SU-DHL-6 (cell line): ENCODE results near the gene ABRACL.
A peak's percentile ranks its signal among the peaks of the same experiment; 100 is the strongest.

ENCODE experiments used
- H2AFZ ChIP-seq: fragments of 200-600 bp; sonication (generic); 2 replicates; pipeline ENCODE4 v1.6.1; 2014; ENCODE audit warnings: low read depth, mild to moderate bottlenecking, moderate library complexity, mixed read lengths, antibody characterized with exemption, low read length; ENCODE audit not compliant: severe bottlenecking
- H3F3A ChIP-seq: fragments of 200-600 bp; shearing (Covaris generic); 2 replicates; pipeline ENCODE4 v1.6.0; 2016; ENCODE audit warnings: antibody characterized with exemption, mild to moderate bottlenecking; ENCODE audit not compliant: insufficient read depth
- H3K27ac ChIP-seq: fragments of 200-600 bp; sonication (generic); 2 replicates; pipeline ENCODE4 v1.5.1; 2016; ENCODE audit warnings: low read depth, mild to moderate bottlenecking, low read length, moderate library complexity, mixed read lengths
- H3K27me3 ChIP-seq: fragments of 200-600 bp; sonication (generic), shearing (Covaris generic); 2 replicates; pipeline ENCODE4 v1.6.0; 2014; ENCODE audit warnings: mild to moderate bottlenecking, low read length
- H3K36me3 ChIP-seq: fragments of 200-600 bp; sonication (generic); 2 replicates; pipeline ENCODE4 v1.6.1; 2014; ENCODE audit warnings: mild to moderate bottlenecking, low read length, mixed read lengths
- H3K4me2 ChIP-seq: fragments of 300-600, 200-600 bp; shearing (Covaris generic), sonication (generic); 2 replicates; pipeline ENCODE4 v1.6.0; 2014; ENCODE audit warnings: low read length, low read depth, mild to moderate bottlenecking; ENCODE audit not compliant: poor library complexity, severe bottlenecking
- H3K4me3 ChIP-seq: fragments of 200-600 bp; sonication (generic); 2 replicates; pipeline ENCODE4 v1.5.1; 2014; ENCODE audit warnings: antibody characterized with exemption, low read length, mild to moderate bottlenecking, mixed read lengths; ENCODE audit not compliant: insufficient read depth, poor library complexity, severe bottlenecking
- H3K79me2 ChIP-seq: fragments of 200-600 bp; sonication (generic); 2 replicates; pipeline ENCODE4 v1.6.1; 2014; ENCODE audit warnings: mild to moderate bottlenecking, low read length, moderate library complexity; ENCODE audit not compliant: insufficient read depth
- H3K9ac ChIP-seq: fragments of 200-600 bp; sonication (generic); 2 replicates; pipeline ENCODE4 v1.7.0; 2014; ENCODE audit warnings: mild to moderate bottlenecking, low read length
- H3K9me2 ChIP-seq: fragments of 200-600 bp; sonication (generic); replicated peaks from 2 replicates; pipeline ENCODE4 v1.6.1; 2014; ENCODE audit warnings: low read length; ENCODE audit not compliant: insufficient read depth
- H3K9me3 ChIP-seq: fragments of 200-600 bp; sonication (generic); 2 replicates; pipeline ENCODE4 v1.6.1; 2014; ENCODE audit warnings: low read length, mixed read lengths; ENCODE audit not compliant: insufficient read depth
- H4K20me1 ChIP-seq: fragments of 200-600 bp; sonication (generic); 2 replicates; pipeline ENCODE4 v1.6.1; 2014; ENCODE audit warnings: low read depth, mild to moderate bottlenecking, antibody characterized with exemption, low read length, moderate library complexity, mixed read lengths
- EZH2phosphoT487 ChIP-seq: fragments of 200-600 bp; sonication (generic), shearing (Covaris generic); conservative IDR thresholded peaks from 2 replicates; pipeline ENCODE4 v1.6.1; 2018; ENCODE audit warnings: mild to moderate bottlenecking, antibody characterized with exemption, low read length, moderate library complexity, mixed read lengths
- TF ChIP-seq, protein P1 (sequence below): fragments of 200-600 bp; sonication (generic); IDR thresholded peaks from one replicate; pipeline ENCODE4 v1.5.1; 2017; ENCODE audit warnings: antibody characterized with exemption, mild to moderate bottlenecking, low read length, moderate library complexity; ENCODE audit not compliant: insufficient read depth, poor library complexity, severe bottlenecking

Gene ABRACL

DNA sequence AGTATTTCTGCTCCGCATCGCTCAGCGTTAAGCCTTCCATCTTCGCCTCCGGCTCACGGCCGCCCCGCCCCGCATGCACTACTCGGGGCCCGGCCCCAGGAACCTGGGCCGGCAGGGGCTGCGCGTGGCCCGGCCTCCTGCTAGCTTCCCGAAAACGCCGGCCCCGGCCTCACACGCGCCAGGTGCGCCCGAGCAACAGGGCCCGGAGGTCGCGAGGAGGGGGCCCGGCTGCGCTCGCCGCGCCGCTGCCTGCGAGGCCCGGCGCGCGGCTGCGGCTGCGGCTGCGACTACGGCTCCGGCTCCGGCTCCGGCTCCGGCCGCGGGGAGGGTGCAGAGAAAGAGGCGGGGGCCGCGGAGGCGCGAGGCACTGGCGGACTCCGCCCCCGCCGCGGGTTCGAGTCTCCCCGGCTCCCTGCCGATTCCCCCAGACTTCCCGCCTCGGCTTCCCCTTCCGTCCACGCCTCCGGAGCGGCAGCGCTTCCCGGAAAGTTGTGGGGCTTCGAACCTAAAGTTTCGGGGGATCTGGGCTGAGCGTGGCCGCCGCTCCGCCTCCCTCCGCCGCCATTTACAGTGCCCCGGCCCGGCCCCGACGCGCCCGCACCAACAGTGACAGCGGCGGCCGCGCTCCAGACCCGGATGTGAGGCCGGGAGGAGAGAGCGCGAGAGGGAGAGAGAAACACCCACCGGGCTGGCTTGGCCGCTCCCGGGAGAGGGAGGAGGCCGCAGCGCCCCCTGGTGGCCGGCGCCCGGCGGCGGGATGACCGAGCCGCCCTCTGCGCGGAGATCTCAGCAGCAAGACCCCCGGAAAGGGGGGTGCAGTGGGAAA is 40.7 kb upstream of the ABRACL start, which contains the start of gene REPS1:
TSS of gene REPS1 (minus strand) at position 611 of the 826 bp plus-strand sequence. CDS start at position 40, 571 bp downstream.
- H3K27me3 ChIP-seq, result no peaks in the 10 kb centered on the region; the same call in 1 of the 2 replicates
- peak within 1 kb of the TSS; percentile 41; the same call in 1 of the 2 replicates for H3K27ac ChIP-seq
- peaks cover 10% of the 10 kb centered on the region; the same call in 1 of the 2 replicates for H4K20me1 ChIP-seq
- H3K4me2 ChIP-seq, result peak within 1 kb of the TSS; percentile 73
- H2AFZ ChIP-seq, result peak within 1 kb of the TSS; percentile 65
- TF ChIP-seq, protein P1, sequence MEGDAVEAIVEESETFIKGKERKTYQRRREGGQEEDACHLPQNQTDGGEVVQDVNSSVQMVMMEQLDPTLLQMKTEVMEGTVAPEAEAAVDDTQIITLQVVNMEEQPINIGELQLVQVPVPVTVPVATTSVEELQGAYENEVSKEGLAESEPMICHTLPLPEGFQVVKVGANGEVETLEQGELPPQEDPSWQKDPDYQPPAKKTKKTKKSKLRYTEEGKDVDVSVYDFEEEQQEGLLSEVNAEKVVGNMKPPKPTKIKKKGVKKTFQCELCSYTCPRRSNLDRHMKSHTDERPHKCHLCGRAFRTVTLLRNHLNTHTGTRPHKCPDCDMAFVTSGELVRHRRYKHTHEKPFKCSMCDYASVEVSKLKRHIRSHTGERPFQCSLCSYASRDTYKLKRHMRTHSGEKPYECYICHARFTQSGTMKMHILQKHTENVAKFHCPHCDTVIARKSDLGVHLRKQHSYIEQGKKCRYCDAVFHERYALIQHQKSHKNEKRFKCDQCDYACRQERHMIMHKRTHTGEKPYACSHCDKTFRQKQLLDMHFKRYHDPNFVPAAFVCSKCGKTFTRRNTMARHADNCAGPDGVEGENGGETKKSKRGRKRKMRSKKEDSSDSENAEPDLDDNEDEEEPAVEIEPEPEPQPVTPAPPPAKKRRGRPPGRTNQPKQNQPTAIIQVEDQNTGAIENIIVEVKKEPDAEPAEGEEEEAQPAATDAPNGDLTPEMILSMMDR, result peak; percentile 86
- no peak for TF ChIP-seq EZH2phosphoT487
- H3F3A ChIP-seq, result no peaks in the 10 kb centered on the region
- H3K9me2 ChIP-seq, result no peaks in the 10 kb centered on the region
- H3K36me3 ChIP-seq, result no peaks in the 10 kb centered on the region
- peak within 1 kb of the TSS; percentile 81 for H3K9ac ChIP-seq
- H3K9me3 ChIP-seq, result no peaks in the 10 kb centered on the region
- H3K79me2 ChIP-seq, result peaks cover 19% of the 10 kb centered on the region
- H3K4me3 ChIP-seq, result peak within 1 kb of the TSS; percentile 58

DNA sequence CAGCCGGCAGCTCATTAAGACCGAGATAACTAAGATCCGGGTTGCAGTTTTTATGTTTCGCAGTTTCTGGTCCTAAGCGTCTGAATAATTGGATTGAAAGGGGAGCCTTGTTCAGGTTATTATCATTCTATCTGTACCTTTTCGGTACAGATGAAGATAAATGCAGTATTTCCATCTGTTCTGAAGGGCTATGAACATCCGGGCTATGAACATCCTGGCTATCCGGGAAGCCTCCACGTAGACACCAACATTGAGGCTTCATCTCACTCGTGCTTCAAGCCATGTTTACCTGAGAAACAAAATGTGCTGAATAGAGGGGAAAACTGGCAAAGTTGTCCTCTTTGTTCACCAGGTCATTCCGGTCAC is 40.1 kb upstream of the ABRACL start:
- peak overlapping the region; percentile 58 for H3K4me3 ChIP-seq
- H3K27ac ChIP-seq, result no peak overlapping the region
- no peaks in the 10 kb centered on the region; the same call in 1 of the 2 replicates for H3K27me3 ChIP-seq
- H3F3A ChIP-seq, result no peaks in the 10 kb centered on the region
- peak overlapping the region; percentile 73 for H3K4me2 ChIP-seq
- peak overlapping the region; percentile 65 for H2AFZ ChIP-seq
- TF ChIP-seq, protein P1, result no peak
- no peak for TF ChIP-seq EZH2phosphoT487
- H3K36me3 ChIP-seq, result no peaks in the 10 kb centered on the region
- H3K9ac ChIP-seq, result peak overlapping the region; percentile 81
- 0 out of 2 replicates have a peak, but pooled peaks cover 17% of the 10 kb centered on the region for H3K79me2 ChIP-seq
- H3K9me3 ChIP-seq, result no peaks in the 10 kb centered on the region
- H3K9me2 ChIP-seq, result no peaks in the 10 kb centered on the region
- H4K20me1 ChIP-seq, result peaks cover 10% of the 10 kb centered on the region; the same call in 1 of the 2 replicates

DNA sequence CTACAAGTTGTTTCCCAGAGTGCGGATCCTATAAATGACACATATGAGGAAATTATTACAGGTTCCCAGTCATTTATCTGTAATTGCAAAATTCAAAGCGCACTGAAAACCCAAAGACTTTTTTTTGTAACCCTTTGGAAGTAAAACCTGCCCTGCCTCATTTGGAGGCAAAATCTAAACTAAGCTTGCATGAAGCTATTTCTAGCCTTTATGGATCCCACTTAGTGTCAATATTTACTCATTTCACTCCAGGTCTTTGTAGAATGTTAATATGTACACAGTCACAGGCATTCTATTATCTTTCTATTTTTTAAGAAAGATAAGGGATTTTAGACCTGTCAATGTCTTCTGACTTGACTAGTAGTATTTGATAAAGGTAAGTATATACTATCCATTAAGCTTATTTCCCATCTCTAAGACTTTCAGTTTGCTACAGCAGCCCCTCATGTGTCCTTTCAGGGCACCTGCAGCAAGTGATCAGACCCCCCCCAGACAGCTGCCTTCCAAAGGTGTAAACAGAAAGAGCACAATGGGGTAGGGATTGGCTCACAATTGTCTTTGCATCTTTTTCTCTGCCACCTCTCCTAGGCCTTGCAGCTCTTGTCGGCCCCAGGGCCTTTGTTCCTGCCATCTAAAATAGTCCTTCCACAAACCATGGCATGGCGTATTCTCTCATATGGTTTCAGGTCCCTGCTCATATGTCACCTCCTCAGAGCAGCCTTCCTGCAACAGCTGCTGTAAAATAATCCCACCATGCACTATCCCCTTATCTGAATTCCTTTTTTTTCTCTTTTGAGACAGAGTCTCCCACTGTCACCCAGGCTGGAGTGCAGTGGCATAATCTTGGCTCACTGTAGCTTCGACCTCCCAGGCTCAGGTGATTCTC is 39.2 kb upstream of the ABRACL start:
- Histone ChIP-seq H4K20me1 (peaks cover 10% of the 10 kb centered on the region; the same call in 1 of the 2 replicates), H3K9ac (no peak overlapping the region), H3K4me3 (no peak overlapping the region), H3K27ac (no peak overlapping the region), H3F3A (no peaks in the 10 kb centered on the region), H3K4me2 (no peak overlapping the region), H3K9me2 (no peaks in the 10 kb centered on the region), H3K27me3 (no peaks in the 10 kb centered on the region; the same call in 1 of the 2 replicates), H3K79me2 (0 out of 2 replicates have a peak, but pooled peaks cover 12% of the 10 kb centered on the region), H3K36me3 (no peaks in the 10 kb centered on the region), H3K9me3 (no peaks in the 10 kb centered on the region), H2AFZ (no peak overlapping the region)
- TF ChIP-seq, protein P1, result no peak
- no peak for TF ChIP-seq EZH2phosphoT487
